HCT116 (cell line): Measurements from ENCODE around the gene FAM209B. TPM values are rescaled to one million over a fixed set of nuclear protein-coding genes. Genes with fewer than 3 reads are reported as not detected.
"Not testable (repeated sequence)": the region's sequence is repeated elsewhere in the genome, so short reads cannot be mapped to it uniquely, and the experiment has no call there.

ENCODE experiments used
- ATAC-seq: fragments of 200-7000 bp; cut with Tn5 transposase; 2 replicates; pipeline ENCODE4 v1.9.1; 2020; ENCODE audit warnings: mild to moderate bottlenecking, moderate library complexity
- BruUV-seq: library from RNA; stranded (reverse); fragments of 400-500 nt; replicated peaks from 2 replicates; lab custom pipeline; 2021; lab: Mats Ljungman, UMichigan
- CTCF ChIA-PET: fragments of 300-600 bp; sonication (Branson Sonifier 250); formaldehyde crosslinking; loops from one replicate; lab custom pipeline; 2021; ENCODE audit warnings: antibody characterized with exemption; lab: Charles Lee
- POLR2A ChIA-PET: fragments of 300-600, 350-600 bp; sonication (Branson Sonifier 250); formaldehyde crosslinking; loops from one replicate; lab custom pipeline; 2021; ENCODE audit warnings: antibody characterized with exemption; lab: Charles Lee
- RAD21 ChIA-PET, 2 experiments: fragments of 300-600 bp; sonication (Branson Sonifier 250); formaldehyde crosslinking; loops; one replicate each; lab custom pipeline; 2023; ENCODE audit warnings: low total read pairs in 2 of 2; ENCODE audit not compliant: uncharacterized antibody in 2 of 2, unreplicated experiment in 2 of 2, low non-redundant PET in 1 of 2; lab: Charles Lee
- DNase-seq: peaks from one replicate; pipeline ENCODE4 v3.0.0-alpha.2; 2010; ENCODE audit warnings: low read depth, low spot score
- H2AFZ ChIP-seq: fragments of 200-600 bp; shearing (Covaris generic), sonication (generic); 2 replicates; pipeline ENCODE4 v1.6.1; 2017; ENCODE audit warnings: low read depth, mixed run types, mixed read lengths, antibody characterized with exemption, low read length; ENCODE audit not compliant: poor library complexity, severe bottlenecking
- H3K27ac ChIP-seq: 2 replicates; pipeline ENCODE4 v1.5.1; 2012; ENCODE audit warnings: low read depth, low read length
- H3K27me3 ChIP-seq: fragments of 200-600 bp; sonication (generic); 2 replicates; pipeline ENCODE4 v1.6.1; 2016; ENCODE audit warnings: mixed run types, low read length, mixed read lengths; ENCODE audit not compliant: insufficient read depth
- H3K36me3 ChIP-seq, 2 experiments: fragments of 200-500 bp in 1 of 2; fragments of 200-600 bp in 1 of 2; sonication (Bioruptor generic) in 1 of 2; sonication (generic) in 1 of 2; 2 replicates each; pipeline versions ENCODE4 v1.5.1 to v1.6.1; 2014 to 2016; ENCODE audit warnings: low read length in 2 of 2, inconsistent platforms in 1 of 2, mixed read lengths in 1 of 2, mixed run types in 1 of 2; ENCODE audit not compliant: insufficient read depth in 2 of 2, control insufficient read depth in 1 of 2
- H3K4me1 ChIP-seq, 2 experiments: fragments of 200-600 bp in 1 of 2; sonication (generic) in 1 of 2; 2 replicates each; pipeline versions ENCODE4 v1.5.1 to v1.6.1; 2012 to 2017; ENCODE audit warnings: low read length in 2 of 2, inconsistent platforms in 1 of 2, mild to moderate bottlenecking in 1 of 2, mixed read lengths in 1 of 2, mixed run types in 1 of 2, moderate library complexity in 1 of 2; ENCODE audit not compliant: insufficient read depth in 2 of 2, control insufficient read depth in 1 of 2
- H3K4me2 ChIP-seq: fragments of 200-600 bp; sonication (generic); 2 replicates; pipeline ENCODE4 v1.6.1; 2017; ENCODE audit warnings: mixed run types, low read length, mixed read lengths
- H3K4me3 ChIP-seq, 2 experiments: fragments of 200-600 bp in 1 of 2; sonication (generic) in 1 of 2; replicated peaks in 1 of 2; 2 replicates each; pipeline ENCODE4 v1.5.1; 2011 to 2016; ENCODE audit warnings: low read length in 2 of 2, control low read depth in 1 of 2, low read depth in 1 of 2, mild to moderate bottlenecking in 1 of 2, mixed read lengths in 1 of 2, mixed run types in 1 of 2
- H3K79me2 ChIP-seq: fragments of 200-600 bp; sonication (generic); 2 replicates; pipeline ENCODE4 v1.6.1; 2017; ENCODE audit warnings: mild to moderate bottlenecking, mixed run types, low read length, moderate library complexity, mixed read lengths; ENCODE audit not compliant: insufficient read depth
- H3K9ac ChIP-seq: fragments of 200-600 bp; sonication (generic); 2 replicates; pipeline ENCODE4 v1.6.1; 2016; ENCODE audit warnings: low read length, mixed read lengths
- H3K9me2 ChIP-seq: fragments of 200-600 bp; sonication (generic), shearing (Covaris generic); 2 replicates; pipeline ENCODE4 v1.6.1; 2017; ENCODE audit warnings: mixed run types, mild to moderate bottlenecking, moderate library complexity; ENCODE audit not compliant: insufficient read depth
- H3K9me3 ChIP-seq, 2 experiments: fragments of 200-500 bp in 1 of 2; fragments of 200-600 bp in 1 of 2; sonication (Bioruptor generic) in 1 of 2; sonication (generic) in 1 of 2; 2 replicates each; pipeline ENCODE4 v1.6.1; 2014 to 2017; ENCODE audit warnings: low read length in 2 of 2, mixed read lengths in 2 of 2, inconsistent platforms in 1 of 2, low read depth in 1 of 2, mild to moderate bottlenecking in 1 of 2, mixed run types in 1 of 2, moderate library complexity in 1 of 2; ENCODE audit not compliant: control insufficient read depth in 1 of 2, insufficient read depth in 1 of 2
- H4K20me1 ChIP-seq: fragments of 200-600 bp; sonication (generic), shearing (Covaris generic); 2 replicates; pipeline ENCODE4 v1.6.1; 2017; ENCODE audit warnings: mixed run types, mild to moderate bottlenecking, moderate library complexity; ENCODE audit not compliant: insufficient read depth
- CBX3 ChIP-seq: IDR thresholded peaks from 2 replicates; pipeline ENCODE4 v1.6.1; 2012; ENCODE audit warnings: low read depth
- CEBPB ChIP-seq: IDR thresholded peaks from 2 replicates; pipeline ENCODE4 v1.6.1; 2012; ENCODE audit warnings: low read depth
- EGR1 ChIP-seq: IDR thresholded peaks from 2 replicates; pipeline ENCODE4 v1.6.1; 2012; ENCODE audit warnings: low read depth
- ELF1 ChIP-seq: IDR thresholded peaks from 2 replicates; pipeline ENCODE4 v1.6.1; 2012; ENCODE audit warnings: low read depth, borderline replicate concordance
- EZH2 ChIP-seq: fragments of 200-600 bp; sonication (generic); IDR thresholded peaks from 2 replicates; pipeline ENCODE4 v1.6.1; 2017; ENCODE audit warnings: antibody characterized with exemption, mixed run types
- JUND ChIP-seq: IDR thresholded peaks from 2 replicates; pipeline ENCODE4 v1.6.1; 2012
- MAX ChIP-seq: IDR thresholded peaks from 2 replicates; pipeline ENCODE4 v1.6.1; 2012
- POLR2AphosphoS5 ChIP-seq: IDR thresholded peaks from 2 replicates; pipeline ENCODE4 v1.6.1; 2011; ENCODE audit warnings: mild to moderate bottlenecking, low read depth, low read length, moderate library complexity
- SRF ChIP-seq: IDR thresholded peaks from 2 replicates; pipeline ENCODE4 v1.6.1; 2012; ENCODE audit warnings: low read depth
- intact Hi-C: fragments of 100-400 bp; cut with micrococcal nuclease; formaldehyde crosslinking; loops from 2 replicates; pipeline ENCODE4 v1.10.0; 2022
- total RNA-seq: library from RNA; stranded (reverse); gene quantifications from one replicate; pipeline ENCODE4 v1.2.1, GENCODE V29; 2021; ENCODE audit not compliant: unreplicated experiment

Gene FAM209B
- total RNA-seq, 1 experiment from 2014 or later: not detected

DNA sequence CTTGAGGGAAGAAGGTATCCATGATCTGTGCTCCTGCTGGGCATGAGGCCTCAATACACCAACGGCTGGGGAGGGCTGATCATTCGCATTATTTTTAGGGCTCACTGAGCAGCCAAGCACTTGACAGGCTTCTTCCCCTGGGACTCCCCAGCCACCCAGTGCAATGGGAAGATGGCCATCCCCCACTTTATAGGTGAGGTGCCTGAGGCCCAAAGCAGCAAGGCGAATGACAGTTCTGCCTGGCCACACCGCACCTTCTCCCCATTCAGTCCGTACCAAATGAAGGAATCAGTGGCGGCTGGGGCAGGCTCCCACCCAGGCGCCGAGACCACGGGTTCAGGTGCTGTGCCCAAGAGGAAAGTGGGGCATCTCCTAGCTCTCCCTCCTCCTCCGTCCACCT, 12.9 kb upstream of the FAM209B start:
- no peak overlapping the region for H3K4me2 ChIP-seq
- no TSS peak for BruUV-seq
- no peak for DNase-seq
- H3K4me3 ChIP-seq: no peak overlapping the region
- CTCF ChIA-PET: no interaction called here
- no peaks in the 10 kb centered on the region for H3K4me1 ChIP-seq
- no peak for TF ChIP-seq JUND
- TF ChIP-seq SRF: no peak
- TF ChIP-seq CEBPB: no peak
- TF ChIP-seq ELF1: no peak
- TF ChIP-seq MAX: no peak
- TF ChIP-seq EZH2: no peak
- no peak for TF ChIP-seq EGR1
- TF ChIP-seq POLR2AphosphoS5: no peak
- no peak for TF ChIP-seq CBX3
- no peaks in the 10 kb centered on the region for H3K27me3 ChIP-seq
- no peak overlapping the region for H2AFZ ChIP-seq
- no peak overlapping the region for H3K9ac ChIP-seq
- H3K9me3 ChIP-seq: peaks cover 0 to 7% of the 10 kb centered on the region in 2 experiments; a peak in 1 of 4 replicates
- no peak overlapping the region for H3K27ac ChIP-seq
- H3K79me2 ChIP-seq: no peaks in the 10 kb centered on the region
- H3K9me2 ChIP-seq: no peaks in the 10 kb centered on the region
- H4K20me1 ChIP-seq: no peaks in the 10 kb centered on the region
- no peak for ATAC-seq
- RAD21 ChIA-PET: no interaction called here
- peaks cover 18 to 20% of the 10 kb centered on the region in 2 experiments; a peak in 3 of 4 replicates for H3K36me3 ChIP-seq
- intact Hi-C loops: no loop called here
- POLR2A ChIA-PET: no interaction called here

DNA sequence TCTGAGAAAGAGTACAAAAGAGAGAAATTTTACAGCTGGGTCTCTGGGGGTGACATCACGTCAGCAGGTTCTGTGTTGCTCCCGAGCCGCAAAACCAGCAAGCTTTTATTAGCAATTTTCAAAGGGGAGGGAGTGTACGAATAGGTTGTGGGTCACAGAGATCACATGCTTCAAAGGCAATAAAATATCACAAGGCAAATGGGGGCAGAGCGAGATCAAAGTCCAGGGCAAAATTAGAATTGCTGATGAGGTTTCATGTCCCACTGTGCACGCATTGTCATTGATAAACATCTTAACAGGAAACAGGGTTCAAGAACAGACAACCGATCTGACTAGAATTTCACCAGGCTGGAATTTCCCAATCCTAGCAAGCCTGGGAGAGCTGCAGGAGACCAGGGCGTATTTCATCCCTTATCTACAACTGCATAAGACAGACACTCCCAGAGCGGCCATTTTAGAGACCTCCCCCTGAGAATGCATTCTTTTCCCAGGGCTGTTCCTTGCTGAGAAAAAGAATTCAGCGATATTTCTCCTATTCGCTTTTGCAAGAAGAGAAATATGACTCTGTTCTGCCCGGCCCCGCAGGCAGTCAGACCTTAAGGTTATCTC, 12.2 kb upstream of the FAM209B start:
- H3K9me2 ChIP-seq, CTCF ChIA-PET, H3K27me3 ChIP-seq, H3K27ac ChIP-seq, H3K9me3 ChIP-seq, H3K4me2 ChIP-seq, ATAC-seq, DNase-seq, POLR2A ChIA-PET, RAD21 ChIA-PET, intact Hi-C loops, H3K4me1 ChIP-seq, H4K20me1 ChIP-seq, H2AFZ ChIP-seq, H3K4me3 ChIP-seq, BruUV-seq, H3K79me2 ChIP-seq, H3K9ac ChIP-seq: not testable (repeated sequence)
- peaks cover 18 to 20% of the 10 kb centered on the region in 2 experiments; a peak in 3 of 4 replicates for H3K36me3 ChIP-seq
